ENCODE results near the gene CD46. TPM values are rescaled to one million over a fixed set of nuclear protein-coding genes. Genes with fewer than 3 reads are reported as not detected.

Gene CD46
- total RNA-seq, 1 experiment from 2014 or later: 116 TPM

DNA sequence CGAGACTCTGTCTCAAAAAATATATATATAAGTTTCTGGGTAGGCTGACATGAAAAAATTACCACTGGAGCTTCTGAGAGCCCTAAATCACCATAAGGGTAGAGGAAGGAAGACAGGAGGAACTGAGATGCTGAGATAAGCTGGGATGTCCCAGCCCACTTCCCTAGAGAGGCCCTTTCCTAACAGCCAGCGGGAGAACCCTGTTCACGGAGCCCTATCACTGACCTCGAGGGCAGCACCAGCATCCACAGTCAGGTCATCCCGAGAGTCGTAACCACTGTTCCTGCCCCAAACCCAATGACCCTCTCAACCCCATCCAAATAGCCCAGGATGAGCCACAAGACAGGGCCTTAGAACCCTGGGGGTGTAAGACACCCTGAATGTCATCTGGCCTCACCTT is 81.5 kb downstream of the CD46 start:
- no peak overlapping the region for H3K4me2 ChIP-seq (ENCODE audit: low read length)
- no peak overlapping the region for H3K9ac ChIP-seq (ENCODE audit: low read length)
- H3K27me3 ChIP-seq (ENCODE audit: low read length): no peaks in the 10 kb centered on the region
- intact Hi-C loops (cut with micrococcal nuclease): no loop called here
- peaks cover 5% of the 10 kb centered on the region; the same call in 1 of the 2 replicates for H3K4me1 ChIP-seq (ENCODE audit: insufficient read depth, low read length)
- POLR2A ChIA-PET (ENCODE audit: unreplicated experiment): no interaction called here
- H4K20me1 ChIP-seq (ENCODE audit: low read length): no peaks in the 10 kb centered on the region; the same call in 1 of the 2 replicates
- BruUV-seq (replicated peaks): no TSS peak
- no peak overlapping the region for H2AFZ ChIP-seq (ENCODE audit: low read length)
- peaks cover 9% of the 10 kb centered on the region for H3K36me3 ChIP-seq (ENCODE audit: low read depth, low read length)
- no peak overlapping the region for H3K27ac ChIP-seq (ENCODE audit: low read length)
- no peak for DNase-seq
- ATAC-seq: no peak
- H3F3A ChIP-seq (ENCODE audit: low read length, unreplicated experiment): no peaks in the 10 kb centered on the region
- CTCF ChIA-PET: no interaction called here
- TF ChIP-seq EZH2 (IDR thresholded peaks at IDR 0.05; ENCODE audit: low read length, unreplicated experiment) (no peak), EZH2phosphoT487 (IDR thresholded peaks at IDR 0.05; ENCODE audit: borderline replicate concordance, low read length) (no peak)
- TF ChIP-seq, protein P1, sequence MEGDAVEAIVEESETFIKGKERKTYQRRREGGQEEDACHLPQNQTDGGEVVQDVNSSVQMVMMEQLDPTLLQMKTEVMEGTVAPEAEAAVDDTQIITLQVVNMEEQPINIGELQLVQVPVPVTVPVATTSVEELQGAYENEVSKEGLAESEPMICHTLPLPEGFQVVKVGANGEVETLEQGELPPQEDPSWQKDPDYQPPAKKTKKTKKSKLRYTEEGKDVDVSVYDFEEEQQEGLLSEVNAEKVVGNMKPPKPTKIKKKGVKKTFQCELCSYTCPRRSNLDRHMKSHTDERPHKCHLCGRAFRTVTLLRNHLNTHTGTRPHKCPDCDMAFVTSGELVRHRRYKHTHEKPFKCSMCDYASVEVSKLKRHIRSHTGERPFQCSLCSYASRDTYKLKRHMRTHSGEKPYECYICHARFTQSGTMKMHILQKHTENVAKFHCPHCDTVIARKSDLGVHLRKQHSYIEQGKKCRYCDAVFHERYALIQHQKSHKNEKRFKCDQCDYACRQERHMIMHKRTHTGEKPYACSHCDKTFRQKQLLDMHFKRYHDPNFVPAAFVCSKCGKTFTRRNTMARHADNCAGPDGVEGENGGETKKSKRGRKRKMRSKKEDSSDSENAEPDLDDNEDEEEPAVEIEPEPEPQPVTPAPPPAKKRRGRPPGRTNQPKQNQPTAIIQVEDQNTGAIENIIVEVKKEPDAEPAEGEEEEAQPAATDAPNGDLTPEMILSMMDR (conservative IDR thresholded peaks at IDR 0.05; ENCODE audit: low read depth, low read length): no peak
- H3K4me3 ChIP-seq (ENCODE audit: low read length): no peak overlapping the region
- H3K9me3 ChIP-seq (ENCODE audit: low read length): no peaks in the 10 kb centered on the region
- H3K9me2 ChIP-seq (replicated peaks; ENCODE audit: low read length): no peaks in the 10 kb centered on the region
- H3K79me2 ChIP-seq (ENCODE audit: low read length): peaks cover 70% of the 10 kb centered on the region

DNA sequence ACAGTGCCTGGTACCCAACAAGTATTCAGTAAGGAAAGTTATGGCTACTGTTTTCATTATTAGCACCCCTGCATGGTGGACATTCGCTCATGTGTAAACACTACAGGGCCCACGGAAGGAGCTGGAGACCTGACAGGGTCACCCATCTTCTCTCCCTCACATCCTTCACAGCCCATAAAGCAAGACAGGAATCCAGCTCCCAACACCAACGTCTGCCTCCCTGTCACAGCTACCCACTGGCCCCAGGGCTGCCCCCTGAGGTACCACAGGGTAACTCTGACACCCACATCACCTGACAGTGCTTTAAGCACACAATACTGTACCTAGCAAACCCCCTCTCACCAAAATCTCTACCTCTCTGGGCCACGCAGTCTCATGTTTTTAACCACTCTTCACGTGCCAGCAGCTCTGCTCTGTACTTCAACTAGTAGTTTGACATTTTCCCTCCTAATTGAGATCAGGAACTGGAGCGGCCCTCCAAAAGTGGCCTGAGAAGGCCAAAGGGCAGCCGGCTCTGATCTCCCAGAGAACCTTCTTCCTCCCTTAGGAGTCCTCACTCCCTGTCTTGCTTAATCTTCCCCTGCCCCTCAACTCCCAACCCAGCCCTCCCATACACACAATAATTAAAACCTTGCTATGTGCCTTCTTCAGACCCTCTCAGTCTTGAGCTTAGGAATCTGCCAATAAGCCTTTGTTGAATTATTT is 82.3 kb downstream of the CD46 start:
- Histone ChIP-seq H3F3A (ENCODE audit: low read length, unreplicated experiment) (no peaks in the 10 kb centered on the region), H3K27me3 (ENCODE audit: low read length) (no peaks in the 10 kb centered on the region), H3K36me3 (ENCODE audit: low read depth, low read length) (peaks cover 9% of the 10 kb centered on the region), H3K79me2 (ENCODE audit: low read length) (peaks cover 77% of the 10 kb centered on the region), H3K9ac (ENCODE audit: low read length) (no peak overlapping the region), H4K20me1 (ENCODE audit: low read length) (no peaks in the 10 kb centered on the region; the same call in 1 of the 2 replicates), H3K9me2 (replicated peaks; ENCODE audit: low read length) (no peaks in the 10 kb centered on the region), H3K27ac (ENCODE audit: low read length) (no peak overlapping the region), H3K4me2 (ENCODE audit: low read length) (no peak overlapping the region), H3K9me3 (ENCODE audit: low read length) (no peaks in the 10 kb centered on the region), H3K4me1 (ENCODE audit: insufficient read depth, low read length) (no peaks in the 10 kb centered on the region), H3K4me3 (ENCODE audit: low read length) (no peak overlapping the region), H2AFZ (ENCODE audit: low read length) (no peak overlapping the region)
- TF ChIP-seq EZH2phosphoT487 (IDR thresholded peaks at IDR 0.05; ENCODE audit: borderline replicate concordance, low read length): no peak
- no peak for TF ChIP-seq EZH2 (IDR thresholded peaks at IDR 0.05; ENCODE audit: low read length, unreplicated experiment)
- intact Hi-C loops (cut with micrococcal nuclease): no loop called here
- POLR2A ChIA-PET (ENCODE audit: unreplicated experiment): no interaction called here
- CTCF ChIA-PET: no interaction called here
- no TSS peak for BruUV-seq (replicated peaks)
- ATAC-seq: no peak
- no peak for DNase-seq

DNA sequence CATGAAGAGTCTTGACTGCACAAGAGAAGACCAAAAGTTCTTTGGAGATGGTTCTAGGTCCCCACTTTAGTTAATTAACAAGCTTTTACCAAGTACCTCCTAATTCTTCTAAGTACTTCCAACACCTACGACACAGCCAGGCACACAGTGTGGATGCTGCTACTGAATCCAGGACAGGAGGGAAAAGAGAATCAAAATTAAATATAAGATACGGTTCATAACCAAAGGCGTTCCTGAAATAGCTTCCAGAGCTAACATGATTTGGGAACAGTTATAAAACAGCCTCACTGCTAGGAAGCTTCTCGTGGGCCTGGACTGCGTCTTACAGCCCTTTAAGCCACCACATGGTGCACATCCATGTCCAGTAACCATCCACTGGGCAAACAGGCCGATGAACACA is 84.1 kb downstream of the CD46 start:
- peaks cover 76% of the 10 kb centered on the region for H3K79me2 ChIP-seq (ENCODE audit: low read length)
- no peak overlapping the region for H2AFZ ChIP-seq (ENCODE audit: low read length)
- ATAC-seq (no peak), DNase-seq (no peak)
- peaks cover 9% of the 10 kb centered on the region for H3K36me3 ChIP-seq (ENCODE audit: low read depth, low read length)
- no peaks in the 10 kb centered on the region; the same call in 1 of the 2 replicates for H4K20me1 ChIP-seq (ENCODE audit: low read length)
- TF ChIP-seq EZH2phosphoT487 (IDR thresholded peaks at IDR 0.05; ENCODE audit: borderline replicate concordance, low read length) (no peak), EZH2 (IDR thresholded peaks at IDR 0.05; ENCODE audit: low read length, unreplicated experiment) (no peak)
- TF ChIP-seq, protein P1 (conservative IDR thresholded peaks at IDR 0.05; ENCODE audit: low read depth, low read length): no peak
- no peak overlapping the region for H3K9ac ChIP-seq (ENCODE audit: low read length)
- no peaks in the 10 kb centered on the region for H3K4me1 ChIP-seq (ENCODE audit: insufficient read depth, low read length)
- POLR2A ChIA-PET (ENCODE audit: unreplicated experiment): no interaction called here
- BruUV-seq (replicated peaks): no TSS peak
- CTCF ChIA-PET: no interaction called here
- no peak overlapping the region for H3K27ac ChIP-seq (ENCODE audit: low read length)
- no peaks in the 10 kb centered on the region for H3K9me3 ChIP-seq (ENCODE audit: low read length)
- intact Hi-C loops (cut with micrococcal nuclease): no loop called here
- no peaks in the 10 kb centered on the region for H3K27me3 ChIP-seq (ENCODE audit: low read length)
- H3K4me3 ChIP-seq (ENCODE audit: low read length): no peak overlapping the region
- H3K9me2 ChIP-seq (replicated peaks; ENCODE audit: low read length): no peaks in the 10 kb centered on the region
- no peak overlapping the region for H3K4me2 ChIP-seq (ENCODE audit: low read length)
- H3F3A ChIP-seq (ENCODE audit: low read length, unreplicated experiment): no peaks in the 10 kb centered on the region

All from PC-3 (cell line).